GM19025 (cell line): ENCODE measurements around the gene MAP4K2.
"Not testable (repeated sequence)": the region's sequence is repeated elsewhere in the genome, so short reads cannot be mapped to it uniquely, and the experiment has no call there.

Experiments
- ATAC-seq: cut with Tn5 transposase; IDR thresholded peaks from one replicate; pipeline ENCODE4 v1.9.1; 2021; ENCODE audit warnings: mild to moderate bottlenecking, low read depth, moderate library complexity; ENCODE audit not compliant: unreplicated experiment

The MAP4K2 gene

GRCh38 chr11:64815433-64815832, 12.4 kb upstream of the MAP4K2 start:
- ATAC-seq: not testable (repeated sequence)

- ATAC-seq: no peak
Observed at GRCh38 chr11:64814712-64815187, 11.7 kb upstream of the MAP4K2 start.

GRCh38 chr11:64813826-64814225, 10.8 kb upstream of the MAP4K2 start:
- ATAC-seq: no peak

GRCh38 chr11:64810891-64811272, 7.9 kb upstream of the MAP4K2 start:
- ATAC-seq: no peak

GRCh38 chr11:64810271-64810890, 7.4 kb upstream of the MAP4K2 start, which contains the start of gene MEN1:
Gene MEN1, minus strand, starts transcription at chr11:64810551. Its CDS starts 442 bp downstream, at chr11:64810109.
- peak; percentile 64 for ATAC-seq

GRCh38 chr11:64809781-64810241, 6.8 kb upstream of the MAP4K2 start:
- ATAC-seq: no peak

- ATAC-seq: no peak
Observed at GRCh38 chr11:64805481-64805880, 2.5 kb upstream of the MAP4K2 start.

- ATAC-seq: no peak
Observed at GRCh38 chr11:64804346-64805210, 1.6 kb upstream of the MAP4K2 start.

GRCh38 chr11:64803846-64804345, 882 bp upstream of the MAP4K2 start:
- no peak for ATAC-seq

- peak; percentile 18 for ATAC-seq
Observed at GRCh38 chr11:64802370-64803157, 450 bp downstream of the MAP4K2 start.

- ATAC-seq: no peak
Observed at GRCh38 chr11:64801561-64802369, 1.2 kb downstream of the MAP4K2 start.

- no peak for ATAC-seq
Observed at GRCh38 chr11:64801158-64801464, 1.9 kb downstream of the MAP4K2 start.

GRCh38 chr11:64800303-64801157, 2.5 kb downstream of the MAP4K2 start:
- no peak for ATAC-seq

GRCh38 chr11:64799623-64800302, 3.3 kb downstream of the MAP4K2 start:
- ATAC-seq: no peak

- ATAC-seq: no peak
Observed at GRCh38 chr11:64799256-64799622, 3.8 kb downstream of the MAP4K2 start.

GRCh38 chr11:64796757-64797541, 6.1 kb downstream of the MAP4K2 start:
- ATAC-seq: no peak

GRCh38 chr11:64796047-64796756, 6.8 kb downstream of the MAP4K2 start:
- no peak for ATAC-seq
